Cardiac muscle cell (in vitro differentiated cells and primary cell): ENCODE measurements around the gene PLA2G4F. TPM values are rescaled to one million over a fixed set of nuclear protein-coding genes. Genes with fewer than 3 reads are reported as not detected.

Experiments
- DNase-seq, 2 donors: peaks; one replicate each; pipeline versions ENCODE4 v3.0.0 to v3.0.0-alpha.2; 2010 to 2017; ENCODE audit warnings: low read depth in 1 of 2, low spot score in 1 of 2
- H3K27ac ChIP-seq: fragments of 200-600 bp; sonication (generic); 2 replicates; pipeline ENCODE4 v1.5.1; 2016
- H3K27me3 ChIP-seq: fragments of 200-600 bp; sonication (generic); 2 replicates; pipeline ENCODE4 v1.6.0; 2016; ENCODE audit warnings: control low read depth
- H3K36me3 ChIP-seq: fragments of 200-600 bp; sonication (generic); 2 replicates; pipeline ENCODE4 v1.5.1; 2016; ENCODE audit warnings: control low read depth
- H3K4me1 ChIP-seq: fragments of 200-600 bp; sonication (generic); 2 replicates; pipeline ENCODE4 v1.8.1; 2017; ENCODE audit warnings: low read depth, mild to moderate bottlenecking, mixed run types
- H3K4me3 ChIP-seq: fragments of 200-600 bp; sonication (generic); 2 replicates; pipeline ENCODE4 v1.5.1; 2016; ENCODE audit warnings: mild to moderate bottlenecking
- H3K9me3 ChIP-seq: fragments of 200-600 bp; sonication (generic); 2 replicates; pipeline ENCODE4 v1.5.1; 2017; ENCODE audit warnings: low read depth, mild to moderate bottlenecking, control low read depth
- polyA plus RNA-seq: library from polyadenylated mRNA; unstranded; fragments of >200 nt; fragmentation: Nextera tagmentation; extraction: Ambion mirVana; gene quantifications from 2 replicates; pipeline ENCODE4 v1.2.1, GENCODE V29; 2016
- total RNA-seq: library from RNA; depleted of rRNA; stranded (reverse); fragments of >200 nt; gene quantifications from 2 replicates; pipeline ENCODE4 v1.2.3, GENCODE V29; 2016
- TF ChIP-seq, protein P1 (sequence below): IDR thresholded peaks from 2 replicates; pipeline ENCODE4 v1.5.1; 2012; ENCODE audit warnings: low read depth, mild to moderate bottlenecking, low read length

PLA2G4F gene
- total and polyA plus RNA-seq, 2 experiments from 2014 or later = 1.2 to 2.9 TPM

DNA sequence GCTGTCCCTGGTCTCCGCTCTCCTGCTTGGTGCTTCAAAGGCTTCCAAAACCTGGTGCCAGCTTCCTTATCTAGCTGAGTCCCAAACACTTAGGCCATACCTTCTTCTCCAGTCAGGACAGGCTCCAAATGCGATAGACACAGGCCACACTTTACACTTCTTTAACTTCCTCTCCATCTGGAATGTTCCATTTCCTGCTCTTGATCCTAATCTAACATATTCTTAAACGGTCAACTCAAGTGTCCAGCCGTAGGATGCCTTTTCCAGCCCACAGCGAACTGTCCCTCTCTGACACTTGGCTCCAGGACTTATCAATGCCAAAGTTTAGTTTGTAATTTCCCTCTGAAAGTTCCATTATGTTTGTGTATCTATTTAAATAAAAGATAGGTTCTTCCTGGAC is 19.2 kb upstream of the PLA2G4F start:
- Histone ChIP-seq H3K4me1 (no peaks in the 10 kb centered on the region), H3K27ac (no peak overlapping the region), H3K36me3 (peaks cover 50% of the 10 kb centered on the region), H3K27me3 (no peaks in the 10 kb centered on the region), H3K4me3 (no peak overlapping the region), H3K9me3 (no peaks in the 10 kb centered on the region)
- TF ChIP-seq, protein P1, sequence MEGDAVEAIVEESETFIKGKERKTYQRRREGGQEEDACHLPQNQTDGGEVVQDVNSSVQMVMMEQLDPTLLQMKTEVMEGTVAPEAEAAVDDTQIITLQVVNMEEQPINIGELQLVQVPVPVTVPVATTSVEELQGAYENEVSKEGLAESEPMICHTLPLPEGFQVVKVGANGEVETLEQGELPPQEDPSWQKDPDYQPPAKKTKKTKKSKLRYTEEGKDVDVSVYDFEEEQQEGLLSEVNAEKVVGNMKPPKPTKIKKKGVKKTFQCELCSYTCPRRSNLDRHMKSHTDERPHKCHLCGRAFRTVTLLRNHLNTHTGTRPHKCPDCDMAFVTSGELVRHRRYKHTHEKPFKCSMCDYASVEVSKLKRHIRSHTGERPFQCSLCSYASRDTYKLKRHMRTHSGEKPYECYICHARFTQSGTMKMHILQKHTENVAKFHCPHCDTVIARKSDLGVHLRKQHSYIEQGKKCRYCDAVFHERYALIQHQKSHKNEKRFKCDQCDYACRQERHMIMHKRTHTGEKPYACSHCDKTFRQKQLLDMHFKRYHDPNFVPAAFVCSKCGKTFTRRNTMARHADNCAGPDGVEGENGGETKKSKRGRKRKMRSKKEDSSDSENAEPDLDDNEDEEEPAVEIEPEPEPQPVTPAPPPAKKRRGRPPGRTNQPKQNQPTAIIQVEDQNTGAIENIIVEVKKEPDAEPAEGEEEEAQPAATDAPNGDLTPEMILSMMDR = no peak
- DNase-seq = no peak

DNA sequence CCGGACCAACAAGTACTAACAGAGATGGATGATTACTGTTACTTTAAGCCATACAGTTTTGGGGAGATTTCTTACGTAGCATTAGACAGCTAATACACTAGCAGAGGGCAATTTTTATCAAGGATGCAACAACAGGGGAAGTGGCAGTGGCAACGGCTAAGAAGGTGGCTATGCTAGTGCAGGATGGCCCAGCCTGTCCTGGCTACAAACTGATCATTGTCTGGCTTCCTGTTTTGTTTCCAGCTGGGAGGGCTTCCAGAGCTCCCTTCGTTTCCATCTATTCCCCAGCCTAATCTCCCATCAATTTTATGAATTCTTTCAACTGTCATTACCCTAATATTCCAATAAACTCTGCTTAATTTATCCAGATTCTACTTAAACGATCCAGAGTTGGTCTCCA is 16.0 kb upstream of the PLA2G4F start:
- Histone ChIP-seq H3K27me3 (no peaks in the 10 kb centered on the region), H3K27ac (no peak overlapping the region), H3K4me1 (no peaks in the 10 kb centered on the region), H3K36me3 (peaks cover 52% of the 10 kb centered on the region), H3K4me3 (no peak overlapping the region), H3K9me3 (no peaks in the 10 kb centered on the region)
- TF ChIP-seq, protein P1 = no peak
- DNase-seq = no peak

DNA sequence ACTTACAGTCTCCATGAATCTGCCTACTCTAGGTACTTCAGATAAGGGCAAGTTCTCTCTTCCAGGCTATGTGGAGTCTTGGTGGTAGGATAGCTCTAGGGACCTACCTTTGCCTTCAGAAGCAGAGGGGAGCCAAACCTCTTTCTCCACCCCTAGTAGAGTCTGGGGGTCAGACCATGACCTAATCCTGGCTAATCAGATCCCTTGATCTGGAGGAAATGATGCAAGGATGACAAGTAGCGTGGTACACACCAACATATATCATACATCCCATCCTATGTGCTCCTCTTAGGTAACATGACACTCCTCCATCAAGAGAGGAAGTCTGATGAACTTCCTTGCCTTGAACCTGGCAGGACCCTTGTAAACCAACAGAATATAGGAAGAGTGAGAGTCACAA is 15.4 kb upstream of the PLA2G4F start:
- Histone ChIP-seq H3K4me3 (no peak overlapping the region), H3K27me3 (no peaks in the 10 kb centered on the region), H3K27ac (peak overlapping the region; percentile 39), H3K36me3 (peaks cover 56% of the 10 kb centered on the region), H3K4me1 (no peaks in the 10 kb centered on the region), H3K9me3 (no peaks in the 10 kb centered on the region)
- no peak for DNase-seq
- TF ChIP-seq, protein P1 = no peak

DNA sequence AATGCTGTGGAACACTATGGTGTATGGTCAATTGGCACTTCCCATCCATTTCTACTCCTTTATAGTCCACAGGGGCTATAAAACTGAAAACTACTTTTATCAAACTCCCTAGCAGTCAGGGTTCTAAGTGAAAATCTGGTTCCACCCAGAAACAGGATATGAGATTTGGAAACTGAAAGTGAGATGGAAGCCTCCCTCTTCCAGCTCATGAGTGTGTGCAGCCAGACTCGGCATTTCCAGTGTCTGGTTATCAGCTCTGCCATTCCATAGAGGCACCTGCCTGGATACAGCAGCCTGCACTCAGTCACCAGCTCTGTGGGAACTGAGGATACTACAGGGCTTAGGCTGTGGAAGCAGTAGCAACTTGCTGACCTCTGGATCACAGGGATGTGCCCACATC is 14.7 kb upstream of the PLA2G4F start:
- no peaks in the 10 kb centered on the region for H3K4me1 ChIP-seq
- peak overlapping the region; percentile 39 for H3K27ac ChIP-seq
- DNase-seq = no peak
- H3K27me3 ChIP-seq = no peaks in the 10 kb centered on the region
- no peak overlapping the region for H3K4me3 ChIP-seq
- H3K9me3 ChIP-seq = no peaks in the 10 kb centered on the region
- TF ChIP-seq, protein P1 = no peak
- H3K36me3 ChIP-seq = peaks cover 59% of the 10 kb centered on the region

DNA sequence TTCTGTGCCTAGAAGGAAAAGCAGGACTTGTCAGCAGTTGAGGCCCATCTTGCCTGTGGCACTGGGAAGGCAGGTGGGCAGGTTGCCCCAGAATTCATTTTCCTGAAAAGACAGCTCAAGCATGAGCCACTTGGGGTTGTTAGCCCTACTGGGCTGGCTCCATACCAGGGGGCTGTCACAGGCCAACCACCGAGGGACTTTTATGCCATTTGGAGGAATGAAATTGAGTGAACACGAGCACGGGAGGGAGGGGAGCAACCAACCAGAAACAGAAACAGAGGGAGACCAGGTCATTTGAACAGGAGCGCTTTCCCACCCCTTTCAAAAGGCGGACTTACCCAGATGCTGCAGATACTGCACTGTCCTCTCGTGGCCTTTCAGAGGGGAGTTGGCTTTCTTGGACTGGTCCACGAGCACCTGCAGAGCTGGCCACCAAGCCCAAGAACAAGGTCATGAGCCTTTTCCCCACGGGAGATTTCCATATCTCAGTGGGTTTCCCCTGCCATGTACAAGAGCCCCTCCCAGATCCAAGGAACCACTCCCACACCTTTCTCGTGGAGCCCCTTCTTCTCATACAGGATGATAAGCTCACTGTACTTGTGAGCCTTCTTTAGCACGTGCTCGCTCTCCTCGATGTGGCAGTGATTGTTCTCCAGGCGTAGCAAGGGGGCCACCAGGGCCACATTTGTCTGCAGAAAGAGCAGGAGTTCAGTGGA is 9.9 kb upstream of the PLA2G4F start:
- TF ChIP-seq, protein P1 = no peak
- Histone ChIP-seq H3K9me3 (no peaks in the 10 kb centered on the region), H3K4me1 (no peaks in the 10 kb centered on the region), H3K27ac (no peak overlapping the region), H3K36me3 (peaks cover 59% of the 10 kb centered on the region), H3K4me3 (no peak overlapping the region), H3K27me3 (no peaks in the 10 kb centered on the region)
- DNase-seq = no peak
